ENCODE results near the gene SLC12A6.
A peak's percentile ranks its signal among the peaks of the same experiment; 100 is the strongest.
"Not testable (repeated sequence)": the region's sequence is repeated elsewhere in the genome, so short reads cannot be mapped to it uniquely, and the experiment has no call there.

Gene SLC12A6

DNA sequence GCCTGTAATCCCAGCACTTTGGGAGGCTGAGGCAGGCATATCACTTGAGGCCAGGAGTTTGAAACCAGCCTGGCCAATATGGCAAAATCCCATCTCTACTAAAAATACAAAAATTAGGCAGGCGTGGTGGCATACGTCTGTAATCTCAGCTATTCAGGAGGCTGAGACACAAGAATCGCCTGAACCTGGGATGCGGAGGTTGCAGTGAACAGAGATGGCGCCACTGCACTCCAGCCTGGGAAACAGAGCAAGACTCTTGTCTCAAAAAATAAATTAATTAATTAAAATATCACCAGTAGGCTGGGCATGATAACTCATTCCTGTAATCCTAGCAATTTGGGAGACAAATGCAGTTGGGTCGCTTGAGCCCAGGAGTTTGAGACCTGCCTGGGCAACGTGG is 144.3 kb downstream of the SLC12A6 start:
- DNase-seq (ENCODE audit: low read depth), result not testable (repeated sequence)

DNA sequence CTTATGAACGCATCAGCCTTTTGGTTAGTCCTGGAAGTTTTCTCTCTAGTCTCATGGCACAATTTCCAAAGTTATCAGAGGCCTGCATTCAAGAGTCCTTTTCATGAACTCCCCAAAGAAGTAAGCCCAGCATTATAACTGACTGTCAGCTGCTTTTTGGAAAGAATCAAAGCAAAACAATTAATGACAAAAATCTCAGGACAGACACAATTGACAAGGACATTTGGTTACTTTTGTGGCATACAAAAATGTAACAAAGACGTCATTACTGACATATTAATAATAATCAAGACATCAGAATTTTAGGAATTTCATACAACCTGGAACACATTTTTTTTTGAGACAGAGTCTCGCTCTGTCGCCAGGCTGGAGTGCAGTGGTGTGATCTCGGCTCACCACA is 148.9 kb downstream of the SLC12A6 start:
- peak; percentile 3 for DNase-seq (ENCODE audit: low read depth)

DNA sequence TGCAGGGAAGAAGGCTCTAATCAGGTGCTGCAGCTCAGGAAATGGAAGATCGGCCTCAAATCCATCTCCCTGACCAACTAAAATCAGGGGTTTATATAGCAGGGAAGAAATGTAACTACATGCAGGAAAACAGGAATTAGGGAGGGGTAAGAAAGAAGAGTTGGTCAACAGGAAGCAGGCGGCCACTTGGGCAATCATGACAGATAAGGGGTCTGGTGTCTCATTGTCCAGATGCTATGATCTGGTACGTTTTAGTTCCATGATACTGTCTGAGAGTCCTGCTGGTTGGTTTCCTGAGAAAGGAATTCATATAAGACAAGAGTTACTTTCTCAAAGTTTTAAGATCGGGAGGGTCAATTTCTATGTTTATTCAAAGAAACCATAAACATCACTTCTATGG is 151.9 kb downstream of the SLC12A6 start:
- DNase-seq (ENCODE audit: low read depth), result no peak

DNA sequence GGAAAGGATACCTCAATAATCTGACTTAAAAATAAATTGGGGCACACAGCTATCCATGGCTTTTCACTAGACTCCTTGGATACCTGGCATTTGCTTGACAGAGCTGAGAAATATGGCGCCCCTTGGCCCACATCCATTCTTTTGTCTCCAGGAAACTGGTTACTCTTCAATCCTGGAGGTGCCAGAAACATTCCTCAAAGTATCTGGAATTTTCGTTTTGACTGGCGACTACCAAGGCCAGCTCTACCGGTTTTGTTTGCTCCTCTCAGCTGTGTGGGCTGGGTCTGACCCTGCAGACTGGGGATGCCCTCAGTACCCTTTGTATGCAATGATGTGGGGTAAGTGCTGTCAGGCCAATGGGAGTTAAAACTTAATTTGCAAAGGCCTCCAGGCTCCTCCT is 154.6 kb downstream of the SLC12A6 start:
- no peak for DNase-seq (ENCODE audit: low read depth)
